ENCODE measurements around the gene ZNF30.
"Not testable (repeated sequence)": the region's sequence is repeated elsewhere in the genome, so short reads cannot be mapped to it uniquely, and the experiment has no call there.

Gene ZNF30

GRCh38 chr19:34990578-34991192, 64.0 kb downstream of the ZNF30 start:
- peak; percentile 79 for DNase-seq

- DNase-seq = no peak
Measured at GRCh38 chr19:34991542-34992333, 65.0 kb downstream of the ZNF30 start.

- DNase-seq = not testable (repeated sequence)
Measured at GRCh38 chr19:34992582-34992981, 65.9 kb downstream of the ZNF30 start.

GRCh38 chr19:34994286-34994642, 67.6 kb downstream of the ZNF30 start:
- no peak for DNase-seq
